Measurements from ENCODE around the gene FCRL4. TPM values are rescaled to one million over a fixed set of nuclear protein-coding genes. Genes with fewer than 3 reads are reported as not detected.

Gene FCRL4
- total RNA-seq, 6 experiments from 2014 or later = not detected

GRCh38 chr1:157628773-157629172 lies 30.9 kb upstream of the FCRL4 start:
- no peak for TF ChIP-seq POLR2A (IDR thresholded peaks at IDR 0.05)
- TF ChIP-seq CTCF (IDR thresholded peaks at IDR 0.05) = no peak
- no peak overlapping the region for H3K27ac ChIP-seq
- no peaks in the 10 kb centered on the region for H3K4me1 ChIP-seq
- H3K36me3 ChIP-seq = no peaks in the 10 kb centered on the region
- ATAC-seq = no peak
- intact Hi-C loops (cut with DNase I) = no loop called here
- DNase-seq = no peak
- no peaks in the 10 kb centered on the region for H3K27me3 ChIP-seq
- 88% methylated on average over 1 of the region's 1 CpG for WGBS (ENCODE audit: insufficient coverage, low coverage, low lambda C conversion rate, missing lambda C conversion rate)
- no peak overlapping the region for H3K4me3 ChIP-seq
- H3K9me3 ChIP-seq = no peaks in the 10 kb centered on the region

- H3K27me3 ChIP-seq = no peaks in the 10 kb centered on the region
- no peak for ATAC-seq
- no peak overlapping the region for H3K27ac ChIP-seq
- DNase-seq = no peak
- no peak overlapping the region for H3K4me3 ChIP-seq
- intact Hi-C loops (cut with DNase I) = no loop called here
- H3K36me3 ChIP-seq = no peaks in the 10 kb centered on the region
- no peaks in the 10 kb centered on the region for H3K4me1 ChIP-seq
- H3K9me3 ChIP-seq = no peaks in the 10 kb centered on the region
- WGBS (ENCODE audit: insufficient coverage, low coverage, low lambda C conversion rate, missing lambda C conversion rate) = 0% methylated on average over 2 of the region's 2 CpGs
- TF ChIP-seq CTCF (IDR thresholded peaks at IDR 0.05) = peak in 2 of 4 donors; percentile 11 to 12
- no peak for TF ChIP-seq POLR2A (IDR thresholded peaks at IDR 0.05)
Measured at GRCh38 chr1:157626099-157626498, 28.2 kb upstream of the FCRL4 start.

- intact Hi-C loops (cut with DNase I) = no loop called here
Measured at GRCh38 chr1:157624471-157624870, 26.6 kb upstream of the FCRL4 start.

GRCh38 chr1:157622471-157622870 lies 24.6 kb upstream of the FCRL4 start:
- no peak for TF ChIP-seq POLR2A (IDR thresholded peaks at IDR 0.05)
- no peak for TF ChIP-seq CTCF (IDR thresholded peaks at IDR 0.05)
- no peaks in the 10 kb centered on the region for H3K9me3 ChIP-seq
- no peak overlapping the region for H3K27ac ChIP-seq
- H3K4me3 ChIP-seq = no peak overlapping the region
- ATAC-seq (no peak), DNase-seq (no peak)
- WGBS (ENCODE audit: insufficient coverage, low coverage, low lambda C conversion rate, missing lambda C conversion rate) = 82% methylated on average over 4 of the region's 5 CpGs
- intact Hi-C loops (cut with DNase I) = no loop called here
- H3K36me3 ChIP-seq = no peaks in the 10 kb centered on the region
- no peaks in the 10 kb centered on the region for H3K4me1 ChIP-seq
- H3K27me3 ChIP-seq = no peaks in the 10 kb centered on the region

More at GRCh38 chr1:157624471-157624870, 26.6 kb upstream of the FCRL4 start:
- H3K9me3 ChIP-seq = no peaks in the 10 kb centered on the region
- ATAC-seq = no peak
- 40% methylated on average over 1 of the region's 2 CpGs for WGBS (ENCODE audit: insufficient coverage, low coverage, low lambda C conversion rate, missing lambda C conversion rate)
- H3K27me3 ChIP-seq = no peaks in the 10 kb centered on the region
- DNase-seq = no peak
- H3K36me3 ChIP-seq = no peaks in the 10 kb centered on the region
- no peaks in the 10 kb centered on the region for H3K4me1 ChIP-seq
- no peak overlapping the region for H3K4me3 ChIP-seq
- TF ChIP-seq CTCF (IDR thresholded peaks at IDR 0.05) (no peak), POLR2A (IDR thresholded peaks at IDR 0.05) (no peak)
- no peak overlapping the region for H3K27ac ChIP-seq

- TF ChIP-seq POLR2A (IDR thresholded peaks at IDR 0.05) = no peak
- TF ChIP-seq CTCF (IDR thresholded peaks at IDR 0.05) = no peak
- Histone ChIP-seq H3K4me3 (no peak overlapping the region), H3K27me3 (no peaks in the 10 kb centered on the region), H3K36me3 (no peaks in the 10 kb centered on the region), H3K4me1 (no peaks in the 10 kb centered on the region), H3K9me3 (no peaks in the 10 kb centered on the region), H3K27ac (no peak overlapping the region)
- 32% methylated on average over 1 of the region's 3 CpGs for WGBS (ENCODE audit: insufficient coverage, low coverage, low lambda C conversion rate, missing lambda C conversion rate)
- intact Hi-C loops (cut with DNase I) = no loop called here
- DNase-seq (no peak), ATAC-seq (no peak)
Measured at GRCh38 chr1:157618190-157618589, 20.3 kb upstream of the FCRL4 start.

Data from right lobe of liver (tissue), 6 donors.